Activated T-helper 9 cell treated with anti-CD3 and anti-CD28 coated beads, Interleukin-2, amount 50 U/mL, for 16 hours (primary cell): ENCODE data around the gene PLXDC2.

Experiments
- DNase-seq: peaks from one replicate; pipeline ENCODE4 v3.0.0-alpha.2; 2020; ENCODE audit warnings: low read depth

Gene PLXDC2

GRCh38 chr10:19815731-19816410, 361 bp upstream of the PLXDC2 start:
- DNase-seq = no peak

DNA sequence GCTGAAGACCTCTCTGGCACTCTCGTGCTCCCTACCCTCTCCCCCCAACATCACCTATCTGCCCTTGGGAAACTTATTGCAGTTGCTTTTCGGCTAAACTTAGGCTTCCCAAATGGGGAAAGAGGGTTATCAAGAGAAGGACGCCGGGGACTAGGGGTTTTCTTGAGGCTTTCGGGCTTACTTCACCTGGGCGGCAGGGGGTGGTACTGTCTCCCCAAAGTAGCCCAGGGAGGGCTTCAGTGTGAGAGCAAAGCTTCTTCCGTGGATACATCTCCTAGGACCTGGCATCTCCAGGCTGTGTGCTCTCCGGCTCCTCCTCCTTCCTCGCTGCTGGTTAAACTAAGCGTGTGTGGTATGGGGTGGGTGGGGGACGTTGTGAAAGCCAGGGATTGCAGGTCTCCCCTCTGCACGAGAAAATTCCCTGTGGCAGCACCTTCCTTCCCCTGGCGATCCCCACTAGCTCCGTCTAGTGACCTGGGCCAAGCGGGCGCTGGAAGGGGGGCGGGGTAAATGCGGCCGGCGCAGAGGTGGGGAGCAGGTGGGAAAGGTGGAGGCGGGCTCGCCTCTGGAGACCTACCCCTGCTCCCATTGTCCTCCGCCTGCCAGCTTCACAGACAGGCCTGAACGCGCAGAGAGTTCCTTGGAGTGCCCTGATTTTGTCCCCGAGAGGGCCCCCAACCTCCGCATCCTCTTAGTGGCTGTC, 1.1 kb downstream of the PLXDC2 start:
- no peak for DNase-seq

GRCh38 chr10:19818876-19819275, 2.6 kb downstream of the PLXDC2 start:
- DNase-seq = no peak

GRCh38 chr10:19819419-19820033, 3.3 kb downstream of the PLXDC2 start:
- DNase-seq = no peak

- DNase-seq = no peak
These were observed 8.4 kb downstream of the PLXDC2 start for GRCh38 chr10:19824381-19825342.

DNA sequence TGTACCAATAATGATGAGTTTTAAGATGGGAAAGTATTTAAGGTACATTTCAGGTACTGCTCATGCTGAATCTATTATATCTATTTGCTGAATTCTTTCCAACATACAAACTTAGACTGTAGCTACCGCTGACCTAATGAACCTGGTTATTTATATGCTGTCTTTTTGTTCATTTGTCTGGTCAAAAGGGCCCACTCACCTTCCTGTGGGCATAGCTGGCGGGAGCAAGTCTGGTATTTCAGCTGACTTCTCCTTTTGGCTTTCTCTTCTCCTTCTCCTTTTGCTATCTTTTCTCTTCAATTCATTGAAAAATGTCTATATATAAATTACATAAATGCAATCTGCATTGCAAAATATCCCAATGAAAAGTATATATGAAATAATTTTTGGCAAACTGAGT, 9.5 kb downstream of the PLXDC2 start:
- no peak for DNase-seq

DNA sequence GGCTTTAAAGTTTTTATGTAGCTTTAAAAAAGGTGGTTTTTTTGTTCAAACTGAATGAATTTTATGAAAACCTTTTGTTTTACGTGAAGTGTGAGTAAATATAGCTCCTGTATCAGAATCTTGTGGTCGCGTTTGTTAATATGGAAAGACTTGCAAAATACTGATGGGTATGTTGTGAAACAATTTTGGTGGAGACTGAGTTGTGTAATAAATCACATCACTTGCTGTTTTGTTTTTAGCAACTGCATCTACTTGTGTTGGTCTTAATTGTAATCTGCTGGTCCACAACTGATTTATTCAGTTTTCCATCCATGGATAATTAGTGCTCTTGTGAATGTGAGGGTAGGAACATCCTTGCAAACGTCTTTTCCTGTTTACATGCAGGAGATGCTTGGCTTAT, 10.5 kb downstream of the PLXDC2 start:
- no peak for DNase-seq

DNA sequence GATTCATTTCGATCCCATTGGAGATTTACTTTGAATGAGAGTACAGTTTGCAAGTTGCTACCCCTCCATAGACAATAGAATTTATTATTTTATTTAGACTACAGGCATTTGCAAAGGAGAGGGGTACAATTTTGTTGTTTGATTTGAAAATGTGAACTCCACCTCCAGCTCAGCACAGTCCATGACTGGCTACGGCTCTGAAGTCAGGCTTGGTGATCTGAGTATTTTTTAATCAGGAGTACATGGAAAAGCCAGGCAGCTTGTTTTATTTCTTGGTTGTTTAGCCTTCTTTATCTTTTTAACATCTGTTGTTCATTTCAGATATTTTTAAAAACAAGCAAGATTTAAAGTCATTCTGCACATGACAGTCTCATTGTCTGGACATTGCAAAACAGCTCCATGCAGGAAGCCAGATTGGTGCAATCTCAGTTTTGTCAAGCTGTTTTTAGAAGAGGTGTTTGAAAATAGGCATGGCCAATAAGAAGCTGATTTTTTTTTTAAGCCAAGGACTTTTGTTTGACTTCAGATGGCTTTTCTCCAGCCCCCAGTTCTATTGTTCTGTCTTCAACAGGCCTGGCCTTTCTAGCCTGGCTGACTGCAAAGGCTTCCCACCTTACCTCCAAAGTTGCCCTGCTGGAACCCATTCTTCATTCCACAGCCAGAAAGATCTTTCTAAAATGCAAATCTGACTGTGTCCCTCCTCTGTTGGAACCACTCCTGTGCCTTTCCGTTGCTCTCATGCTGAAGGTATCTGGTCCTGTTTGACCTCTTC, 12.2 kb downstream of the PLXDC2 start:
- DNase-seq = no peak

- no peak for DNase-seq
These were observed 16.5 kb downstream of the PLXDC2 start for GRCh38 chr10:19832699-19833098.

DNA sequence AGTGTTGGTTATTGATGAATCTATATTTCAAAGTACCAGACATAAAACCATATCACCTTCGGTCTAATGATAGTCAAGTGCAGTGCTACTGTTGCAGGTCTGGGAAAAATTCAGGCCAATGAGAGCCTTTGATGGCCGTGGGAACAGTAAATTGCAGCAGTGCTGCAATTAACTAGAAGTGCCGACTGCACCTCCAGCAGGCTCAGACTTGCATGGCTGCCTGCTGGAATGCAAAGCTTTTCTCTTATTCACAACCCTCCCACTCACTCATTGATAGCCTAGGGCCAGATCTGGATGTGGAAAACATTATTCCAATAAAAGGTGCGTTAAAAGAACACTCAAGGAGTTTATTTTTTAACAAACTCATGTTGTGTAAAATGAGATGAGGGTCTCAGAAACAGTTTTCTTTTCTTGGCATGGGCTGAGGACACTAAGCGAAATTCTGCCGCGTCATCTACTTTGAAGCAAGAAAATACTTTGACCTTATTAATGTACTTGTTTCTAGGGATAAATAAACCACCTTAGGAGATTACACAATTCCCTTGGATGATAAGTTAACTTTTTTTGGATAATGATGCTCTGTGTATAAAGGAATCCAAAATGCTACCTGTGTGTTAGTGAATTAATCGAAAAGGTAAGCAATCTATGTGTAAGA, 17.1 kb downstream of the PLXDC2 start:
- no peak for DNase-seq

- DNase-seq = no peak
These were observed 19.7 kb downstream of the PLXDC2 start for GRCh38 chr10:19835952-19836351.

- DNase-seq = no peak
These were observed 22.9 kb downstream of the PLXDC2 start for GRCh38 chr10:19839090-19839489.

DNA sequence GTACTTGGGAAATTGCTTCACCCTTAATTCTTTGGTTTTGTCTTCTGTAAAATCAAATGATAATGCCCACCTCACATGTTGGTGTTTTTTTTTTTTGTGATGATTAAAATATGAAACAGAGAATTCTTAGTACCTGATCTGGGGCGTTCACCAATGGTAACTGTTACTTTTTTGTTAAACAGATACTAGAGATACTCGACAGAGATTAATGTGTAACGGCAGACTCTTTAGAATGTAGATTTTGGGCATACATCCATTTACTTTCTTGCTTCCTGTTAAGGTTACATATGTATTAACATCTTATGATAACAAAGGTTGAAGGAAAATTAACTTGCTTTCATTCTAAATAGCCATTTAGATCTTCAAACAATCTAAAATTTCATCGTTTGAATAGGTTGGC, 23.3 kb downstream of the PLXDC2 start:
- DNase-seq = no peak

- DNase-seq = no peak
These were observed 24.5 kb downstream of the PLXDC2 start for GRCh38 chr10:19840776-19841175.

DNA sequence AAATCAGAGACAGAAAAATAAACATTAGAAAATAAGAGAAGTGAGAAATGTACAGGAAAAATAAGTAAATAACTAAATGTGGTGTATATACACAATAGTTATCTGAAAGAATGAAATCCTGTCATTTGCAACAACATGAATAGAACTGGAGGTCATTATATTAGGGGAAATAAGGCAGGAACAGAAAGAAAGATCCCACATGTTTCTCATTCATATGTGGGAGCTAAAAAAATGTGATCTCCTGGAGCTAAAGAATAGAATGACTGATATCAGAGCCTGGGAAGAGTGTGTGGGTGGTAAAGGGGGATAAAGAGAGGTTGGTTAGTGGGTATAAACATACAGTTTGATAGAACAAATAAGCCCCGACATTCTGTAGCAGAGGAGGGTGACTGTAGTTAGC, 27.3 kb downstream of the PLXDC2 start:
- DNase-seq = no peak

- no peak for DNase-seq
These were observed 29.5 kb downstream of the PLXDC2 start for GRCh38 chr10:19845503-19846368.

GRCh38 chr10:19847321-19847720, 31.1 kb downstream of the PLXDC2 start:
- DNase-seq = no peak

DNA sequence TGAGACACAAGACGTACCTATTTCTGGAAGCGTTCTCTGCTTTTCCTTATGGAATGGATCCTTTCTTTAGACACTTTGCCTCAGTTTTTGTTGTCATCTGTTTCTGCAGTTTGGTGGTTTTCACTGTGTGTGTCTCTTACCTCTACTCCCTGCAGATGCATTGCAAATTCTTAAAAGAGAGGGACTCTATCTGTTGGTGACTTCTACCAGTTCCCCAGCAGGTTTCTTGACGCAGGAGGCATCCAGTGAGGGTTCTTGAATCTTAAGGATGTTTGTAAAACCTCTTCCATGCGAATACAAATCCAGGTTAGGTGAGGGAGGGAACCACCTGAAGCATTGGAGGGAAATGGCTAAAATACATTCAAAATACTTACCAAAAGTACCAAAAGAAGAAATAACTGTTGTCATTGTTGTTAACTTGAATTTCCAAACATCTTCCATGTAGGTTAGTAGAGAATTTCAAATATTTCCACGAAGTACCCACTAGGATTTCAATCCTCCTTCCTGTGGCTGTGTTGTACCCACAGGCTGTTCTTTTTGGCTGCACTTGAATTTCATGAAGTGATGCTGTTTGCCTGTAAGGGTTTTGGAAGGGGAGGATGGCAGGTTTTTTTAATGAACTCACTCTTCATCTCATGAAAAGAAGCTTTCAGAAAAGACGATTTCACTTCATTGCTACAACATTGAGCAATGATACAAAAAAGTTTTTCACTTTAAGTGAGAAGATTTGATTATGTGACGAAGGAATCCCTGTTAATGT, 32.2 kb downstream of the PLXDC2 start:
- DNase-seq = no peak

DNA sequence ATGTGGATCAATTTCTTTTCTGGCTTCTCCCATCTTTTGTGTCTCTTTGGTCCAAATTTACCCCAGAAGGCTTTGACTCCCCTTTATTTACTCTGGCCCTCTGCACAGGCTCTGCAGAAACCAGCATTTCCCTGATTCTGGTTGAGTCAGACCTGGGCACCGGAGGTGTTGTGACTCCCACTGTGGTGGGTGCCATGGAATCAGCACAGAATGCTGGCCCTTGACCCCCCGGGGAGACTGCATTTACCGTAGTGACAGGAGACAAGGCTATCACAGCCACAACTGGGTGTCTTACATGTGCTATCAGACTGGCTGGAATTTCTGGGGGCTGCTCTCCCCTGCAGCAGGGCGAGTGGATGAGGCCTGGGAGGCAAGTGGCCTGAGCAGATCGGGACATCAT, 37.6 kb downstream of the PLXDC2 start:
- DNase-seq = no peak
